ENCODE data around the gene VWA7. TPM values are rescaled to one million over a fixed set of nuclear protein-coding genes. Genes with fewer than 3 reads are reported as not detected.
"Not testable (repeated sequence)": the region's sequence is repeated elsewhere in the genome, so short reads cannot be mapped to it uniquely, and the experiment has no call there.

VWA7 gene
- polyA plus RNA-seq, 1 of the 3 experiments (the other 2 are of a cell fraction), result 0.56 TPM

- H3K4me1 ChIP-seq (ENCODE audit: control insufficient read depth in 1 of 2, insufficient read depth in 2 of 2, low read depth in 1 of 2, low read length in 1 of 2), result peaks cover 0 to 3% of the 10 kb centered on the region in 2 experiments; a peak in 1 of 4 replicates
Measured at GRCh38 chr6:31825553-31825952, 48.4 kb upstream of the VWA7 start.

DNA sequence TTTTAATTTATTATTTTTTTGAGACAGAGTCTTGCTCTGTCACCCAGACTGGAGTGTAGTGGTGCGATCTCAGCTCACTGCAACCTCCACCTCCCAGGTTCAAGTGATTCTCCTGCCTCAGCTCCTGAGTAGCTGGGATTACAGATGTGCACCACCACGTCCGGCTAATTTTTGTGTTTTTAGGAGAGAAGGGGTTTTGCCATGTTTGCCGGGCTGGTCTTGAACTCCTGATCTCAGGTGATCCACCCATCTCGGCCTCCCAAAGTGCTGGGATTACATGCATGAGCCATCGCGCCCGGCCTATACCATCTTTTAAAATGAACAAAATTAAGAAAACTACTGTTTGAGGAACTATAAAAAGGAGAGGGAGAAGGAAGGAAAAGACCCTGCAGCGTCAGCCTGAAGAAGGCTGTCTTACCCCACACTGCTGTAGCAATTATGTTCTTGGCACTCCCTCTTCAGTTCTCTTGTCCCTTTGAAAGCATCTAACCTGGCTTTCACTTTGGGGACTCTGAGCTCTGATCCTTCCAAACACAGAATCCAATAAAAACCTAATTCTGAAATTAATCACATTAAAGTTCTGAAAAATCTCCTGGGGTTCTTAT is 46.6 kb upstream of the VWA7 start:
- H3K27ac ChIP-seq (ENCODE audit: low read depth in 2 of 2, low read length in 1 of 2); POLR2A ChIA-PET; H3K9me3 ChIP-seq; H4K20me1 ChIP-seq (ENCODE audit: insufficient read depth); H3K4me3 ChIP-seq (ENCODE audit: low read depth in 2 of 2, low read length in 1 of 2); H3K79me2 ChIP-seq (ENCODE audit: insufficient read depth); H3K27me3 ChIP-seq (ENCODE audit: insufficient read depth); H3K9me2 ChIP-seq; H3K4me2 ChIP-seq; H3K4me1 ChIP-seq (ENCODE audit: control insufficient read depth in 1 of 2, insufficient read depth in 2 of 2, low read depth in 1 of 2, low read length in 1 of 2); DNase-seq; H3K9ac ChIP-seq; CTCF ChIA-PET; H3F3A ChIP-seq (replicated peaks; ENCODE audit: insufficient read depth); H2AFZ ChIP-seq (ENCODE audit: low read depth); H3K36me3 ChIP-seq (replicated peaks in 1 of 2; ENCODE audit: control insufficient read depth in 1 of 2, insufficient read depth in 2 of 2, low read length in 1 of 2): not testable (repeated sequence)
- WGBS (ENCODE audit: low lambda C conversion rate), result 96% methylated on average over 9 of the region's 9 CpGs

More at GRCh38 chr6:31825553-31825952, 48.4 kb upstream of the VWA7 start:
- ChIA-PET CTCF (interaction anchor here (1.5 kb wide), 1 partner anchor 35 kb away, joined by 3 read pairs; no protein-coding TSS in a partner anchor), POLR2A (no interaction called here)
- no peaks in the 10 kb centered on the region for H3K9me2 ChIP-seq
- H2AFZ ChIP-seq (ENCODE audit: low read depth), result no peak overlapping the region
- H3F3A ChIP-seq (replicated peaks; ENCODE audit: insufficient read depth), result peaks cover 7% of the 10 kb centered on the region
- H3K9me3 ChIP-seq, result no peaks in the 10 kb centered on the region
- H3K9ac ChIP-seq, result no peak overlapping the region
- H3K79me2 ChIP-seq (ENCODE audit: insufficient read depth), result peaks cover 10% of the 10 kb centered on the region
- no peak overlapping the region for H3K27ac ChIP-seq (ENCODE audit: low read depth in 2 of 2, low read length in 1 of 2)
- H3K36me3 ChIP-seq (replicated peaks in 1 of 2; ENCODE audit: control insufficient read depth in 1 of 2, insufficient read depth in 2 of 2, low read length in 1 of 2), result no peaks in the 10 kb centered on the region
- H3K4me3 ChIP-seq (ENCODE audit: low read depth in 2 of 2, low read length in 1 of 2), result no peak overlapping the region
- H3K27me3 ChIP-seq (ENCODE audit: insufficient read depth), result no peaks in the 10 kb centered on the region
- no peak overlapping the region for H3K4me2 ChIP-seq
- DNase-seq, result no peak
- WGBS (ENCODE audit: low lambda C conversion rate), result 94% methylated on average over 4 of the region's 4 CpGs
- H4K20me1 ChIP-seq (ENCODE audit: insufficient read depth), result no peaks in the 10 kb centered on the region
- TF ChIP-seq GABPA (IDR thresholded peaks at IDR 0.05; ENCODE audit: low read depth), result no peak
- TF ChIP-seq CHD2 (IDR thresholded peaks at IDR 0.05; ENCODE audit: low read length, partially characterized antibody), result no peak
- TF ChIP-seq MEF2A (IDR thresholded peaks at IDR 0.05; ENCODE audit: borderline replicate concordance, low read depth), result no peak

GRCh38 chr6:31822036-31822821 is 45.1 kb upstream of the VWA7 start:
- Histone ChIP-seq H2AFZ (ENCODE audit: low read depth) (peak overlapping the region; percentile 51; the same call in 1 of the 2 replicates), H3K27ac (ENCODE audit: low read depth in 2 of 2, low read length in 1 of 2) (peak overlapping the region; percentile 34 to 55; a peak in 3 of 4 replicates), H3K4me3 (ENCODE audit: low read depth in 2 of 2, low read length in 1 of 2) (peak overlapping the region; percentile 37 to 44), H3K4me1 (ENCODE audit: control insufficient read depth in 1 of 2, insufficient read depth in 2 of 2, low read depth in 1 of 2, low read length in 1 of 2) (peaks cover 0 to 3% of the 10 kb centered on the region in 2 experiments; a peak in 1 of 4 replicates), H3K9me2 (no peaks in the 10 kb centered on the region), H3F3A (replicated peaks; ENCODE audit: insufficient read depth) (peaks cover 7% of the 10 kb centered on the region), H3K36me3 (replicated peaks in 1 of 2; ENCODE audit: control insufficient read depth in 1 of 2, insufficient read depth in 2 of 2, low read length in 1 of 2) (no peaks in the 10 kb centered on the region), H3K9ac (peak overlapping the region; percentile 53), H3K27me3 (ENCODE audit: insufficient read depth) (no peaks in the 10 kb centered on the region), H3K9me3 (no peaks in the 10 kb centered on the region), H3K79me2 (ENCODE audit: insufficient read depth) (peaks cover 10% of the 10 kb centered on the region), H3K4me2 (peak overlapping the region; percentile 70), H4K20me1 (ENCODE audit: insufficient read depth) (no peaks in the 10 kb centered on the region)
- WGBS (ENCODE audit: low lambda C conversion rate), result 18% methylated on average over 23 of the region's 25 CpGs
- ChIA-PET CTCF (interaction anchor here (0.8 kb wide), 1 partner anchor 93 kb away, joined by 3 read pairs; the partner anchor contains the start of gene DDAH2), POLR2A (no interaction called here)
- DNase-seq, result peak; percentile 69
- TF ChIP-seq TAF1 (IDR thresholded peaks at IDR 0.05; ENCODE audit: borderline replicate concordance, low read depth, low read length), result no peak
- TF ChIP-seq FOXM1 (IDR thresholded peaks at IDR 0.05; ENCODE audit: low read depth), result no peak
- no peak for TF ChIP-seq RAD21 (IDR thresholded peaks at IDR 0.05; ENCODE audit: low read length)
- TF ChIP-seq, protein P1, sequence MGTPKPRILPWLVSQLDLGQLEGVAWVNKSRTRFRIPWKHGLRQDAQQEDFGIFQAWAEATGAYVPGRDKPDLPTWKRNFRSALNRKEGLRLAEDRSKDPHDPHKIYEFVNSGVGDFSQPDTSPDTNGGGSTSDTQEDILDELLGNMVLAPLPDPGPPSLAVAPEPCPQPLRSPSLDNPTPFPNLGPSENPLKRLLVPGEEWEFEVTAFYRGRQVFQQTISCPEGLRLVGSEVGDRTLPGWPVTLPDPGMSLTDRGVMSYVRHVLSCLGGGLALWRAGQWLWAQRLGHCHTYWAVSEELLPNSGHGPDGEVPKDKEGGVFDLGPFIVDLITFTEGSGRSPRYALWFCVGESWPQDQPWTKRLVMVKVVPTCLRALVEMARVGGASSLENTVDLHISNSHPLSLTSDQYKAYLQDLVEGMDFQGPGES (IDR thresholded peaks at IDR 0.05; ENCODE audit: low read depth, low read length), result no peak
- TF ChIP-seq REST (IDR thresholded peaks at IDR 0.05; ENCODE audit: low read depth, low read length), result no peak
- TF ChIP-seq CHD2 (IDR thresholded peaks at IDR 0.05; ENCODE audit: low read length, partially characterized antibody), result no peak
- no peak for TF ChIP-seq TEAD4 (IDR thresholded peaks at IDR 0.05; ENCODE audit: borderline replicate concordance, insufficient read depth)
- TF ChIP-seq EZH2phosphoT487 (IDR thresholded peaks at IDR 0.05; ENCODE audit: borderline replicate concordance, low read depth), result no peak
- no peak for TF ChIP-seq JUND (IDR thresholded peaks at IDR 0.05)
- TF ChIP-seq NRF1 (IDR thresholded peaks at IDR 0.05; ENCODE audit: low read depth, low read length), result no peak
- no peak for TF ChIP-seq TCF12 (IDR thresholded peaks at IDR 0.05)
- no peak for TF ChIP-seq GABPA (IDR thresholded peaks at IDR 0.05; ENCODE audit: low read depth)
- TF ChIP-seq GATA2 (CRISPR knock-in tag; IDR thresholded peaks at IDR 0.05), result no peak

All from SK-N-SH (cell line).